Activated CD8-positive, alpha-beta memory T cell treated with anti-CD3 and anti-CD28 coated beads, Interleukin-2, amount 50 U/mL, for 24 hours (primary cell): ENCODE data around the gene LVRN.

Experiments
- DNase-seq: peaks from one replicate; pipeline ENCODE4 v3.0.0-alpha.2; 2020; ENCODE audit errors: extremely low read depth

LVRN gene

GRCh38 chr5:115956957-115957356 is 5.3 kb upstream of the LVRN start:
- no peak for DNase-seq

GRCh38 chr5:115961381-115962238 is 665 bp upstream of the LVRN start:
- DNase-seq, result no peak

DNA sequence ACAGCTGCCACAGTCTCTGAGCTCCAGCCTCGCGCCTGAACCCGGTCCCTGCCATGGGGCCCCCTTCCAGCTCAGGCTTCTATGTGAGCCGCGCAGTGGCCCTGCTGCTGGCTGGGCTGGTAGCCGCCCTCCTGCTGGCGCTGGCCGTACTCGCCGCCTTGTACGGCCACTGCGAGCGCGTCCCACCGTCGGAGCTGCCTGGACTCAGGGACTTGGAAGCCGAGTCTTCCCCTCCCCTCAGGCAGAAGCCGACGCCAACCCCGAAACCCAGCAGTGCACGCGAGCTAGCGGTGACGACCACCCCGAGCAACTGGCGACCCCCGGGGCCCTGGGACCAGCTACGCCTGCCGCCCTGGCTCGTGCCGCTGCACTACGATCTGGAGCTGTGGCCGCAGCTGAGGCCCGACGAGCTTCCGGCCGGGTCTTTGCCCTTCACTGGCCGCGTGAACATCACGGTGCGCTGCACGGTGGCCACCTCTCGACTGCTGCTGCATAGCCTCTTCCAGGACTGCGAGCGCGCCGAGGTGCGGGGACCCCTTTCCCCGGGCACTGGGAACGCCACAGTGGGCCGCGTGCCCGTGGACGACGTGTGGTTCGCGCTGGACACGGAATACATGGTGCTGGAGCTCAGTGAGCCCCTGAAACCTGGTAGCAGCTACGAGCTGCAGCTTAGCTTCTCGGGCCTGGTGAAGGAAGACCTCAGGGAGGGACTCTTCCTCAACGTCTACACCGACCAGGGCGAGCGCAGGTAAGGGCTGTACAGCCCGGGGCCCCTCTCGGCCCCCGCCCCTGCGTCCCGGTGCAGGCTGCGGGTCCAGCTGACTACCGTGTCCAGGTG is 509 bp downstream of the LVRN start:
- DNase-seq, result no peak

DNA sequence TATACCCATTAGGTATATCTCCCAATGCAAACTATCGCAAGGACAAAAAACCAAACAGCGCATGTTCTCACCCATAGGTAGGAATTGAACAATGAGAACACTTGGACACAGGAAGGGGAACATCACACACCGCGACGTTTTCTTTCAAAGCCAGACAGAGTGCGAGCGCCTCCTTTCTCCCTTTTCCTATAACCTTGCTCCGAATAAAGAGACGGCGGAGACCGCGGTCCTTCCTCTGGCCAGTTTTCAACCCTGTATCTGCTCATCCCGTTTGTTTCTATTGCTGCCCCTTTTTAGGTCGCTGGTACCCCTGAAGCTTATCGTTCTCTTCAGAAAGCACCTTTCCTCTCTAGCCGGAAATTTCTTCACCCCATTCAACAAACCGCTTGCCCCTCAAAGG is 1.3 kb downstream of the LVRN start:
- no peak for DNase-seq

DNA sequence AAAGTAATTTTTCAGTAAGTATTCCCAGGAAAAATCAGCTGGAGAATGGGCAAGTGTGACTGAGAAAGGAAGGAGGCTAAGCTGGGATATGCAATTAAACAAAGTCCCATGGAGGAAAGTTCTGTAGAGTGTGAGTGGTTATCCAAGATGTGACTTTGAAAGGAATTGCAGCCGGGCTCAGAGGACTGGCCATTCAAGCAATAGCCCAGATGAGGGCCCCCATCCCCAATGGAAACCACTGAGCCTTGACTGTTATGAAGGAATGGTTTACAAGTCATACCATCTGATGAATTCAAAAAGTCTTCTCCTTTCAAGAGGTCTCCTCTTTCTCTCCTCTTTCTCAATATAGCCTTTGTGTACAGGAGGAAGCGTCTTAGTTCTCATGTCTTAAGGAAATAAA is 6.5 kb downstream of the LVRN start:
- no peak for DNase-seq

DNA sequence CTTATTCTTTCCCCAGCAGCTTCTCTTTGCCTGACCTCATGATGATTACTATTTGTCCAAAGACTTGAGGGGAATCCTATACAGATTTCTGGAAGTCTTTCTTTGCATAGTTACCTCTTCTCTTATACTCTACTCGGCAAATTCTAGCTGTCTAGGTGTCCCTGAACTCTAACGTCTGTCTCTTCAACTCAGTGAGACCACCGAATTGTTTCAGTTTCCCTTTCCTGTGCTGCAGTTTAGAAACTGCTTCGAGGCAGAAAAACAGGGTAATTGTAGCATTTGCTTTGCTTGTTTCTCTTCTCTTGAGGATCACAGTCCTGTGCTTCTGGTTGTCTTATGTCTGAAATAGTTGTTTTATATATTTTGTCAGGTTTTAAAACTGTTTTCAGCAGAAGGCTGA is 14.8 kb downstream of the LVRN start:
- no peak for DNase-seq

DNA sequence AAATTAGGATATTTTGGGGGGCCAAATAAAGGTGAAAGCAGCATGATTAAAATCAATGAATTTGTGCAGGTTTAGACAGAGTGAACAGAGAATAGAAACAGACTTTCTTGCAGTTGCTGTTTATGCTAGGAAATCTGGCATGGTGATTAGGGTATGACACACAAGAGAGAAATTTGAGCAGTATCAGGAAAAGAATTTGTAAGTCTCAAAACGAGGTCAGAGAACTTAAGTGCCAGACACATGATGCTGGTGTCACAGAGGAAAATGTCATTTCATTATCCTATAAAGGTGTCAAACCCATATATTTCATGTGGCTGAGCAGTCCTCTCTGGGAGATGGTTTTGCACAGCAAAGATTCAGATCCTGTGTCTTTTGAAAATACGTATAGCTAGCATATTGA is 15.7 kb downstream of the LVRN start:
- no peak for DNase-seq

DNA sequence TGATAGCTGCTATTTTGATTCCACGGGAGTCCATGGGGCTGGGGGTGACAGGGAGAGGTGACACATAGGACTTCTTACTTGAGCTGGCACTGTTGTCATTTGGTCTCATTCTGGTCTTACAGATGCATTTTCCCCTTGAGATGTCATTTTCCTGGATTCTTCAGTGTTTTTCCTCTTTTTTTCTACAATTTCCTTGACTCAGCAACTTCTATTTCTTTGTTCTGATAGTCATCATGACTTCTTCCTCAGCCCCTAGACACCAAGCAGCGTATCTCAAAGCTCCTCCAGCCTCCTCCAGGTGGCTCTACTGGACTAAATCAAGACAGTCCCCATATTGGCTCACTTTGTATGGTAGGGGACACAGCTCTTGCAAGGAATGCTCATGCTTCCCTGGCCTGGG is 16.5 kb downstream of the LVRN start:
- no peak for DNase-seq

DNA sequence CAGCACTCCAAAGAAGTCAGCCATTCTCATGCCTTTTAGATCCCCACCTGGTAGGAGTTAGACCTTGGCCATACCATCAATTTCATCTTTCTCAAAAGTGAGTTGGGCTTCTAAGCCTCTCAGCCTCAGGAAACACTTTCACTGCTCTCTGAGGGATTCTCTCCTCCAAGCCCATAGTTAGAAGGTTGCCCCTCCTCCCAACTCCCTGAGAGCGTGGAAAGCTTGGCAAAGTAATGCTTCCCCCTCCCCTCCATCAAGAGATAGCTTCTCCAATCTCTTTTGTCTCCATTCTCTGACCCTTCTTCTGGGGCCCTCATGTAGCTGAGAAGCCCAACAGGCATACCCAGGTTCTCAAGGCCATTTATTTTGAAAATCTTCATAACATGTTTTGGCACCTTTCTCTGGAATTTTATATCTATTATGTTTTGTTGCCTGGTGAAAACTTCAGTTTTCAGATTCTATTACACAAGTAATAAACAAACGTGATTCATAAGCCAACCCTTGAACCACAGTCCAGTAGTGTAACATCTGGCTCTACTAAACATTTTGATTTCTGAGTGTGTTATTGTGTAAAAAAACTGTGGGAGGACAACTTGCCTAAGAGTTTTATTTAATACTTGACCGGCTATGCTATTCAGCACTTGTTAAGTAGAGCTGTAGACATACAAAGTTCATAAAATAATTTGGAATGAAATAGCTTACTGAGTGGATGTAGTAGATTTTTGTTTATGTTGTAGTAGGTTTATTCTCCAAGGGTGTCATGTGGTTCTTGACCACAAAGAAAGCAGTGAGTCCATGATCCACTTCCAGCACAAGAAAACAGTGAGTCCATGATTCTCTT is 17.1 kb downstream of the LVRN start:
- DNase-seq, result no peak

GRCh38 chr5:115983519-115983918 is 21.2 kb downstream of the LVRN start:
- no peak for DNase-seq

- no peak for DNase-seq
Measured at GRCh38 chr5:115985802-115986757, 23.8 kb downstream of the LVRN start.

DNA sequence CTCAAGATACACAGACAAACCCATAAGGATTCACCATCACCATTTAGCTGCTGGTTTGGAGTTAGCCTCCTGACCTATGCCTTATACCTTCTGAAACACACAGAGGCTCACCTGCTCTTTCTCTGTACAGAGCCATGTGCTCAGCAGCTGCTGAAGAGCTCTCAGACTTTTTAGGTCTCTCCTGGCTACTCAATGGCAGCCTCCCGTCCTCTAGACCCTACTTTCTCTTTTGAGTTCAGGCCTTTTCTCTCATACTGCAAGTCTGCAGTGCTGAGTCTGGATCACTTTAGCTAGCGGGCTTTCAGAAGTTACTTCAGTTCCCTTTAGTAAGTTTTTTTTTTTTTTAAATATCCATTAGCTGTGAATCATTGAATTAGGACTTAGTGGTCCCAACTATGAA is 25.7 kb downstream of the LVRN start:
- no peak for DNase-seq

- no peak for DNase-seq
Measured at GRCh38 chr5:115992848-115993350, 30.6 kb downstream of the LVRN start.

- no peak for DNase-seq
Measured at GRCh38 chr5:115995351-115995750, 33.1 kb downstream of the LVRN start.

GRCh38 chr5:116002116-116002906 is 40.0 kb downstream of the LVRN start:
- no peak for DNase-seq

- DNase-seq, result no peak
Measured at GRCh38 chr5:116004248-116004647, 42.0 kb downstream of the LVRN start.

DNA sequence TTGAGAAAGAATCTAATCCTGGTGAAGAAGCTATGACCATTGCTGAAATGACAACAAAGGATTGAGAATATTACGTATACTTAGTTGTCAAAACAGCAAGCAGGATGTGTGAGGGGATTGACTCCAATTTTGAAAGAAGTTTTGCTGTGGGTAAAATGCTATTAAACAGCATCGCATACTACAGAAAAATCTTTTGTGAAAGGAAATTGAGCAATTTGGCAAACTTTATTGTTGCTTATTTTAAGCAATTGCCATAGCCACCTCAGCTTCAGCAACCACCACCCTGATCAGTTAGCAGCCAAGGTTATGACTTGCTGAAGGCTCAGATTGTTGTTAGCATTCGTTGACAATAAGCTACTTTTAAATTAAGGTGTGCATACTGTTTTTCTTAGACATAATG is 47.5 kb downstream of the LVRN start:
- DNase-seq, result no peak

DNA sequence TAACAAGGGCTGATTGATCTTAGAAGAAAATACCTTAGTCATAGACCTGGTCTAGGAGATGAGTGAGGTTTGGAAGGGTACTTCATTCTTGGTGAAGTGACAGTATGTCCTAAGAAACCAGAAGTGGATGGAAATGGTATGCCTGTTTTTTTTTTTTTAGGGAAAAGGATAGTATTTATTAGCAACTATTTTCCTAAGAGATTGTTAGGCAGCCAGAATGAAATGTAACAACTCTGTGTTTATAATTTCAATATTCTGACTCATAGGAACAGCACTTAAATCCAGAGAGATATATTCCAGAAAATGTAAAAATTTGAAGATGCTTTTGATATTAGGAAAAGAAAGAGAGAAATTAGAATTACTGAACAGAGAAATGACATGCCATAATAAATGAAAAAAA is 48.8 kb downstream of the LVRN start:
- no peak for DNase-seq

DNA sequence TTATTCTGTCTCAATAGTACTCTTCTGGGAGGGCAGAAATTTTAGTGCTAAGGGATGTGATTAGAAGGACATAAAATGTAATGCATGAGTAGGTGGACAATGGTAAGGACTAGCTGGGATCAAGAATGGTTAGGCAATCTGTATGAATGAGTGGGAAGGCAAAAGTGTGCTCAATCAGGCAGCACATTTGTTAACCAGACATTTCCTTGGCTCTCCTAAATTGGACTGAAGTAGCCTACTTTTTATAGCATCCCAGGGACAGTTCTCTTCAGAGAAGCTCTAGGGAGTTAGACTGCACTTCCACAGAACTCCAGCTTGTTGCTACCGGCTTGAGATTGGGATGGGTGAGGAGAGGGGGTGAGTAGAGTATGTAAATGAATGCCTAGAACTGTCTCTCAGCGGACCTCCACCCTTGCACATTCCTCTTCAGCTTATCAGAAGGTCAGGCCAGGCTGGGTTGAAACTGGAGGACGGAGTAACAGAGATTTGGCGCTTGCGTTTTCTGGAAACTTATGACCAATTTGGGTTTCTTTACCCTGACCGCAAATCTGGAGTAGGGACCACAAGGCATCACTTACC is 51.0 kb downstream of the LVRN start:
- no peak for DNase-seq

DNA sequence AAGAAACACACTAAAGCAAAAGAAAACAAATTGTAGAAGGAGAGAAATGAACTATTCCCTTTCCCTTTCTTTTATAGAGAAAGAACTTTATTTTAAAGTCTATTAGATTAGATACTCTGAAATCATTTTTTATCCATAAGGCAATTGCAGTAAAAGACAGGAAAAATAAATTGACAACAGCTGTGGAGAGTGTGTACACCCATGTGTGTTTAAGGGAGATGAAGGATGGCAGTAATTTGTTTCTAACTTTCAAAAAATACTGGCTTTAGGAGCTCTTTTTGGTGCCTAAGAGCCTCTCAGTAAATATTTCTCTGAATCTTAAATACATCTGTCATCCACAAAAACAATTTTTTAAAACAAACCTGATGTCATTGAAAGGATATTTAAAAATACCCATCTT is 51.7 kb downstream of the LVRN start:
- no peak for DNase-seq
